ENCODE measurements around the gene ABI3BP.
"Not testable (repeated sequence)": the region's sequence is repeated elsewhere in the genome, so short reads cannot be mapped to it uniquely, and the experiment has no call there.

Gene ABI3BP

GRCh38 chr3:101026244-101026643 is 33.0 kb upstream of the ABI3BP start:
- Histone ChIP-seq H3K27ac (ENCODE audit: poor library complexity, severe bottlenecking) (no peak overlapping the region), H3K4me1 (ENCODE audit: insufficient read depth, poor library complexity, severe bottlenecking) (no peaks in the 10 kb centered on the region), H3K4me3 (ENCODE audit: severe bottlenecking) (no peak overlapping the region), H3K9me3 (ENCODE audit: severe bottlenecking) (peaks cover 2% of the 10 kb centered on the region), H3K36me3 (ENCODE audit: low read depth) (no peaks in the 10 kb centered on the region), H3K27me3 (ENCODE audit: insufficient read depth, poor library complexity, severe bottlenecking) (no peaks in the 10 kb centered on the region)
- no peak for DNase-seq (ENCODE audit: low spot score)
- TF ChIP-seq CTCF (IDR thresholded peaks at IDR 0.05; ENCODE audit: poor library complexity, severe bottlenecking) = no peak
- no peak for ATAC-seq (ENCODE audit: low read depth)

- DNase-seq (ENCODE audit: low spot score) = no peak
- no peaks in the 10 kb centered on the region for H3K27me3 ChIP-seq (ENCODE audit: insufficient read depth, poor library complexity, severe bottlenecking)
- H3K9me3 ChIP-seq (ENCODE audit: severe bottlenecking) = no peaks in the 10 kb centered on the region
- no peak overlapping the region for H3K27ac ChIP-seq (ENCODE audit: poor library complexity, severe bottlenecking)
- ATAC-seq (ENCODE audit: low read depth) = no peak
- H3K4me3 ChIP-seq (ENCODE audit: severe bottlenecking) = no peak overlapping the region
- TF ChIP-seq CTCF (IDR thresholded peaks at IDR 0.05; ENCODE audit: poor library complexity, severe bottlenecking) = no peak
- H3K36me3 ChIP-seq (ENCODE audit: low read depth) = no peaks in the 10 kb centered on the region
- H3K4me1 ChIP-seq (ENCODE audit: insufficient read depth, poor library complexity, severe bottlenecking) = peaks cover 7% of the 10 kb centered on the region
Measured at GRCh38 chr3:101020351-101021015, 27.3 kb upstream of the ABI3BP start.

DNA sequence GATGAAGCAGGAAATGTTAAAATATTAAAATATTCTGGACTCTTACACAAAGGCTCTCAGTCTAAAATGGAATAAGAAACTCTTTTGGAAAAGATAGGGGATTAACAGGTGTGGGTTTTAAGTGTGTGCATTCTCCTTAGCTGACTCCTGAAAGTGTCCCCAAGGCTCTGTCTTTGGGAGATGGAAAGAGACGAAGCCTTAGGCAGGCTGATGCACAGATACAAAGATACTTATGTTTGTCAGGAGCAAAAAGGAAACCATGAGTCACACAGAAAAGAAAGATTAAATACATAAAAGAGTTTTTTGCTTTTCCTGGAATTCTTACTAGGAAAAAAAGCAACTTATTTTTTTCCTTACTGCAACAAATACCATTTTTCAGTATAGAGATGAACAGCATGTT is 23.8 kb upstream of the ABI3BP start:
- Histone ChIP-seq H3K4me3 (ENCODE audit: severe bottlenecking) (no peak overlapping the region), H3K27ac (ENCODE audit: poor library complexity, severe bottlenecking) (no peak overlapping the region), H3K36me3 (ENCODE audit: low read depth) (no peaks in the 10 kb centered on the region), H3K9me3 (ENCODE audit: severe bottlenecking) (no peaks in the 10 kb centered on the region), H3K27me3 (ENCODE audit: insufficient read depth, poor library complexity, severe bottlenecking) (no peaks in the 10 kb centered on the region), H3K4me1 (ENCODE audit: insufficient read depth, poor library complexity, severe bottlenecking) (peaks cover 7% of the 10 kb centered on the region)
- ATAC-seq (ENCODE audit: low read depth) = peak; percentile 49; the same call in 1 of the 3 replicates
- no peak for DNase-seq (ENCODE audit: low spot score)
- TF ChIP-seq CTCF (IDR thresholded peaks at IDR 0.05; ENCODE audit: poor library complexity, severe bottlenecking) = no peak

- H3K36me3 ChIP-seq (ENCODE audit: low read depth); DNase-seq (ENCODE audit: low spot score): not testable (repeated sequence)
Measured at GRCh38 chr3:101012312-101012711, 19.1 kb upstream of the ABI3BP start.

DNA sequence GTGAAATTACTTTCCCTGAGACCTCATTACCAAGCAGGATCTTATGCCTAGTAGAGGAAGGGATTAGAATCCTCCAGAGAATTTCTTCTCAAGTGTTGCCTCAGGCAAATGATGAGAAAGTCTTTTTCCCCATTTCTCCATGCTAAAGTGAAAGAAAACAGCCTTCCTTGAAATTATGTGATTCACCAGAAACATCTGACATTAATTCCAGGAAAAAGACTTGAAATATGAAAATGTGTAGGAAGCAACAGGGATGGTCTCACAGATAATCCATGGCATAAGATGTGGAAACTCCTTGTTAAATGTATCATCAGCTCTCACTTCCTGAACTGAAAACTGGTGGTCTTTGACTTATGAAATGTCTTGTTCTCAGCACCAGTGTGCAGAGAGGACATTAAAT is 17.9 kb upstream of the ABI3BP start:
- H3K4me3 ChIP-seq (ENCODE audit: severe bottlenecking) = no peak overlapping the region
- no peaks in the 10 kb centered on the region for H3K4me1 ChIP-seq (ENCODE audit: insufficient read depth, poor library complexity, severe bottlenecking)
- no peak for TF ChIP-seq CTCF (IDR thresholded peaks at IDR 0.05; ENCODE audit: poor library complexity, severe bottlenecking)
- ATAC-seq (ENCODE audit: low read depth) = no peak
- H3K27me3 ChIP-seq (ENCODE audit: insufficient read depth, poor library complexity, severe bottlenecking) = no peaks in the 10 kb centered on the region
- H3K9me3 ChIP-seq (ENCODE audit: severe bottlenecking) = no peaks in the 10 kb centered on the region
- DNase-seq (ENCODE audit: low spot score) = no peak
- no peaks in the 10 kb centered on the region for H3K36me3 ChIP-seq (ENCODE audit: low read depth)
- H3K27ac ChIP-seq (ENCODE audit: poor library complexity, severe bottlenecking) = no peak overlapping the region

More at GRCh38 chr3:101012312-101012711, 19.1 kb upstream of the ABI3BP start:
- not testable (repeated sequence) for H3K4me1 ChIP-seq (ENCODE audit: insufficient read depth, poor library complexity, severe bottlenecking); H3K4me3 ChIP-seq (ENCODE audit: severe bottlenecking); ATAC-seq (ENCODE audit: low read depth); H3K27me3 ChIP-seq (ENCODE audit: insufficient read depth, poor library complexity, severe bottlenecking); H3K27ac ChIP-seq (ENCODE audit: poor library complexity, severe bottlenecking); H3K9me3 ChIP-seq (ENCODE audit: severe bottlenecking)

Data from RWPE2 (cell line).